Activated CD4-positive, alpha-beta T cell treated with anti-CD3 and anti-CD28 coated beads, Interleukin-2, amount 10 ng/mL, durations not matched to agents 24 days and 14 days (primary cell): ENCODE results near the gene DPP8. TPM values are rescaled to one million over a fixed set of nuclear protein-coding genes. Genes with fewer than 3 reads are reported as not detected.
A peak's percentile ranks its signal among the peaks of the same experiment; 100 is the strongest.

Experiments
- DNase-seq: peaks from one replicate; pipeline ENCODE4 v3.0.0; 2022
- H3K27ac Mint-ChIP-seq: one replicate; pipeline ENCODE4 v1.8.0; 2022; ENCODE audit warnings: mild to moderate bottlenecking, mixed read lengths
- H3K27me3 Mint-ChIP-seq: one replicate; pipeline ENCODE4 v1.8.0; 2022; ENCODE audit warnings: mixed read lengths
- H3K36me3 Mint-ChIP-seq: one replicate; pipeline ENCODE4 v1.8.0; 2022; ENCODE audit warnings: low read depth, mild to moderate bottlenecking, mixed read lengths
- H3K4me1 Mint-ChIP-seq: one replicate; pipeline ENCODE4 v1.8.0; 2021; ENCODE audit warnings: mixed read lengths
- H3K4me3 Mint-ChIP-seq: one replicate; pipeline ENCODE4 v1.8.0; 2022; ENCODE audit warnings: mild to moderate bottlenecking, moderate library complexity, mixed read lengths
- H3K9me3 Mint-ChIP-seq: one replicate; pipeline ENCODE4 v1.8.0; 2021; ENCODE audit warnings: mixed read lengths
- intact Hi-C: fragments of 100-400 bp; cut with micrococcal nuclease; formaldehyde crosslinking; loops from one replicate; pipeline ENCODE4 v1.15.1; 2023
- total RNA-seq: library from RNA; stranded (reverse); gene quantifications from 2 replicates; pipeline ENCODE4 v1.2.3, GENCODE V29; 2022

DPP8 gene
- total RNA-seq, 1 donor from 2014 or later: 36.0 TPM

DNA sequence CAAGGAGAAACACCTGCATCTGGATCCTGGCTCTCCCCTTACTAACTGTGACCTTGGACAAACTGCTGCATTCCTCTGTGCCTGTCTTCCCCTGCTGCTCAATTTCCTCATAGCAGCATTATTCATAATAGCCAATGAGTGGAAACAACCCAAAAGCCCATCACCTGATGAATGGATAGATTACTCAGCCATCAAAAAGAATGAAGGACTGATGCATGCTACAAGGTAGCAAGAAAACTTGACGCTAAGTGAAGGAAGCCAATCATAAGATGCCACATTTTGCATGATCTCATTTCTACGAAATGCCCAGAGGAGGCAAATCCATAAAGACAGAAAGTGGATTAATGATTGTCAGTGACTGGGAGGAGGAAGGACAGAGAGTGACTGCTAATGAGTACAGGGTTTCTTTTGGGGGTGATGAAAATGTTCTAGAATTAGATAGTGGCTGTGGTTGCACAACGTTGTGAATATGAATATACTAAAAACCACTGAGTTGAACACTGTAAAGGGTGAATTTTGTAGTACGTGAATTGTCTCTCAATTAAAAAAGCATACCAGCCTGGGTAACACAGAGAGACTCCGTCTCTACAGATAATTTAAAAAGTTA is 105.9 kb downstream of the DPP8 start:
- Mint-ChIP-seq H3K27me3 (peaks cover 28% of the 10 kb centered on the region), H3K4me3 (no peak overlapping the region)
- intact Hi-C loops: no loop called here

DNA sequence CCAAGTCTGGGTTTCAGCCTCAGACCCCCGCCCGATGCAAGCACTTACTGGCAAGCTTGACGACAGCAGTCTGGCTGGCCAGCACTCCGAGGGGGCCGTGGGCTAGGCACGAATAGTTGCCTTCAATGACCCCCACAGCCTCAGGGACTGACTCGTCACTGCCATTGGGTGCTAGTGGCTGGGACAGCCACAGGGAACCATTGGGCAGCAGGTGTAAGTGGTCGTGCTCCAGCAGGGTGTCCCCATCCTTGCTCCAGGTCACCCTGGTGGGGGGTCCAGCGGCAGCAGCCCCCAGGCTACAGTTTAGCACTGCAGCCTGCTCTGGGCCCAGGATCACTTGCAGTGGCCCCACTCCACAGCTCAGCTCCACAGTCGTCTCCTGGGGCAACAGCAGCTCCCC is 106.5 kb downstream of the DPP8 start:
- H3K36me3 Mint-ChIP-seq: no peaks in the 10 kb centered on the region
- intact Hi-C loops: no loop called here

More for the DNA sequence above, 105.9 kb downstream of the DPP8 start:
- Mint-ChIP-seq H3K9me3 (no peaks in the 10 kb centered on the region), H3K36me3 (no peaks in the 10 kb centered on the region), H3K27ac (no peak overlapping the region), H3K4me1 (peaks cover 7% of the 10 kb centered on the region)
- DNase-seq: no peak

DNA sequence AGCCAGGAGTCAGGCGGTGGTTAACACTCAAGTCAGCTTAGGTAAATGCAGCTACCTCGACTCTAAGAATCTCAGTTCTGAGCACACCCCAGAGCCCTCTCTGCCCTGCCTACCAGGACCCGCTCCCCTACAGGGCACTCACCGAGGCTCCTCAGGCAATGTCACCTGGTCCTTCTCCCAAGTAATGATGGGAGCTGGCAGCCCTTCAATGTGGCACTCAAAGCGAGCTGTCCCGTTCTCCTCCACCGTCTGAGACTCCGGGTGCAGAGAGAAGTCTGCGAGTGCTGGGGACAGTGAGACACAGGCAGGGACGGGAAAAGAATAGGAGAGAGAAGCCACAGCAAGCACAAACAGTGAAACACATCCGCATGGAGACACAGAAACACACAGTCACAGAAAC is 107.5 kb downstream of the DPP8 start:
- Mint-ChIP-seq H3K27me3 (peaks cover 36% of the 10 kb centered on the region), H3K9me3 (no peaks in the 10 kb centered on the region), H3K4me1 (peaks cover 7% of the 10 kb centered on the region), H3K4me3 (no peak overlapping the region), H3K36me3 (no peaks in the 10 kb centered on the region), H3K27ac (no peak overlapping the region)
- intact Hi-C loops: no loop called here
- DNase-seq: no peak

More for the DNA sequence above, 106.5 kb downstream of the DPP8 start:
- H3K4me3 Mint-ChIP-seq: no peak overlapping the region
- H3K9me3 Mint-ChIP-seq: no peaks in the 10 kb centered on the region
- no peak for DNase-seq
- H3K4me1 Mint-ChIP-seq: peaks cover 7% of the 10 kb centered on the region
- H3K27ac Mint-ChIP-seq: no peak overlapping the region
- H3K27me3 Mint-ChIP-seq: peaks cover 33% of the 10 kb centered on the region

GRCh38 chr15:65409036-65409631 is 108.4 kb downstream of the DPP8 start:
- no peaks in the 10 kb centered on the region for H3K9me3 Mint-ChIP-seq
- H3K27me3 Mint-ChIP-seq: peaks cover 40% of the 10 kb centered on the region
- no peak overlapping the region for H3K27ac Mint-ChIP-seq
- no peak for DNase-seq
- intact Hi-C loops: no loop called here
- H3K36me3 Mint-ChIP-seq: no peaks in the 10 kb centered on the region
- no peak overlapping the region for H3K4me3 Mint-ChIP-seq
- peaks cover 7% of the 10 kb centered on the region for H3K4me1 Mint-ChIP-seq

GRCh38 chr15:65408324-65409035 is 109.0 kb downstream of the DPP8 start:
- Mint-ChIP-seq H3K9me3 (no peaks in the 10 kb centered on the region), H3K4me3 (no peak overlapping the region), H3K4me1 (peaks cover 7% of the 10 kb centered on the region), H3K36me3 (no peaks in the 10 kb centered on the region), H3K27ac (no peak overlapping the region), H3K27me3 (peaks cover 42% of the 10 kb centered on the region)
- DNase-seq: no peak
- intact Hi-C loops: no loop called here

DNA sequence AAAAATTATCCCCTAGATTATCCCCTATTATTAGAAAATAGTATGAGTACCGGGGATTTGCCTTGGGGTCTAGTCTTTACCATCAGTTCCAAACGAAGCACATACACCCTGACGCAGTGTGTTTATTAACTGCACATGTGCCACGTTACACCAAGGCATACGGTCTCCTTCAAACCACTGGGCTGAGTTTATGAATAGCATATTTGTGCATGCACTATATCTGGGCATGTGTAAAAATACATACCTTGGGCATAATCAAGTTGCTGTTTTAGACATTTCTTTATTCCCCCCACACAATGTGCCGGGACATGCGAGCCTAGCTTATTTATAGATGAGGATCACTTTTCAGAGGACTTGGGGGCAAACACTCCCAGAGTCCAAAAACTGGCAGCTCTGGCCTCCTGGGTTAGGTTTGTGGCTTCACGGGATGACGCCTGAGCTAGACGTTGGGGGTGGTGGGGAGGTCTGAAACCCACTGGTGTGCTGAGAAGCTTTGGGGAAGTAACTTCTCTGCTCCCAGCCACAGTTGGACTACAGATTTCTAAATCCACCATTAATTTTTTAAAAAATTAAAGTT is 111.0 kb downstream of the DPP8 start:
- H3K4me1 Mint-ChIP-seq: peaks cover 7% of the 10 kb centered on the region
- H3K36me3 Mint-ChIP-seq: no peaks in the 10 kb centered on the region
- H3K9me3 Mint-ChIP-seq: no peaks in the 10 kb centered on the region
- H3K27me3 Mint-ChIP-seq: peaks cover 42% of the 10 kb centered on the region
- DNase-seq: no peak
- H3K4me3 Mint-ChIP-seq: no peak overlapping the region
- H3K27ac Mint-ChIP-seq: no peak overlapping the region
- intact Hi-C loops: no loop called here

GRCh38 chr15:65405791-65406423 is 111.6 kb downstream of the DPP8 start:
- no peak for DNase-seq
- Mint-ChIP-seq H3K27me3 (peaks cover 46% of the 10 kb centered on the region), H3K36me3 (no peaks in the 10 kb centered on the region), H3K27ac (no peak overlapping the region), H3K9me3 (no peaks in the 10 kb centered on the region), H3K4me3 (no peak overlapping the region), H3K4me1 (peaks cover 10% of the 10 kb centered on the region)
- intact Hi-C loops: no loop called here

DNA sequence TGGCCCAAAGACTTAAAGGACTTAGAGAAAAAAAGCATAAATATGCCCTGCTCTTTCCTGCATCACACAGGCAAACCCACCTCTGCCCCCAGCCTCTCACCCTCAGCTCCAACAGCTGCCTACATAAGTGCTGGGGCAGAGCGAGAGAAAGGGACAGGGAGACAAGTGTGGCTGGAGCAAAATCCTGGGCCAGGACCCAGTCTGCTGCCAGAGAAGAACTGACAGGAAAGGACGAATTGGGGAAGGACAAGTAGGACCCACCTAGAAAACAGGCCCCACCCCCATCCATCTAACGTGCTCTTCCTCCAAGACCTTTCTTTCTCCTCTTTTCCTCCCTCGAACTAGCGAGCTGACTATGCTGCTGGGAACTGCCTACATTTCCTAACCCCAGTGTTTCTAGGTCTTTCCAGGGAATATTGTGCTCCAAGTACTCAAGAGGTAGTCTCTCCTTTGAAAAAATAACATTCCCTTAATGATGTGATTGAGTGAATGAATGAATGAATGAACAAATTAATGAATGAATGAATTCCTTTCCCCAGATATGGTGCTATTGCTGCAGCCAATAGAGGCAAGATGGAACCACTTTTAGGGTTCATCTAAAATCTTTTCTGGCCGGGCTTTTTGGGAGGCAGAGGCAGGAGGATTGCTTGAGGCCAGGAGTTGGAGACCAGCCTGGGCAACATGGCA is 113.2 kb downstream of the DPP8 start:
- intact Hi-C loops: loop anchor here (5.0 kb wide), 1 partner anchor 87 kb away; no protein-coding TSS in a partner anchor
- Mint-ChIP-seq H3K27ac (no peak overlapping the region), H3K9me3 (no peaks in the 10 kb centered on the region), H3K27me3 (peaks cover 50% of the 10 kb centered on the region), H3K36me3 (no peaks in the 10 kb centered on the region), H3K4me3 (no peak overlapping the region), H3K4me1 (peaks cover 7% of the 10 kb centered on the region)
- no peak for DNase-seq

DNA sequence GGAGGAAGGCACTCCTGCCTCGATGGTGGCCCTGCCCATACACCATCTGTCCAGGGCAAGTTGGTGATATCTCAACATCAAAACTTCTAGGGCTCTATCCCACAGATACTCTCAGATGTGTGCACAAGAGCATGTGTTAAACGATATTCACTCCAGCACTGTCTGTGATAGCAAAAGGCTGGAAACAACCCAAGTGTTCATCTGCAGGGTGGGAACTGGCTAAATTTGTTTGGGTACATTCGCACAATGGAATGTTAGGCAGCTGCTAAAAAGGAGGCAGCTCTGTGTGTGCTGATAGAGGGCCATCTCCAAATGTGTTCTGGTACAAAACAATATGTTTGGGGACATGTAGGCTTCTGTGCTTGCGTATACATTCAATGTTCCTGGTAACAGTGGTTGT is 114.5 kb downstream of the DPP8 start:
- DNase-seq: no peak
- no peaks in the 10 kb centered on the region for H3K9me3 Mint-ChIP-seq
- H3K4me1 Mint-ChIP-seq: peaks cover 3% of the 10 kb centered on the region
- peaks cover 47% of the 10 kb centered on the region for H3K27me3 Mint-ChIP-seq
- H3K4me3 Mint-ChIP-seq: no peak overlapping the region
- H3K36me3 Mint-ChIP-seq: no peaks in the 10 kb centered on the region
- intact Hi-C loops: loop anchor here (5.0 kb wide), 1 partner anchor 86 kb away; no protein-coding TSS in a partner anchor
- H3K27ac Mint-ChIP-seq: no peak overlapping the region

- no peak for DNase-seq
- Mint-ChIP-seq H3K9me3 (no peaks in the 10 kb centered on the region), H3K4me3 (no peak overlapping the region), H3K27ac (no peak overlapping the region), H3K4me1 (peaks cover 3% of the 10 kb centered on the region), H3K27me3 (peaks cover 55% of the 10 kb centered on the region), H3K36me3 (no peaks in the 10 kb centered on the region)
- intact Hi-C loops: loop anchor here (5.0 kb wide), 1 partner anchor 84 kb away; no protein-coding TSS in a partner anchor
Observed at GRCh38 chr15:65401611-65402240, 115.8 kb downstream of the DPP8 start.

DNA sequence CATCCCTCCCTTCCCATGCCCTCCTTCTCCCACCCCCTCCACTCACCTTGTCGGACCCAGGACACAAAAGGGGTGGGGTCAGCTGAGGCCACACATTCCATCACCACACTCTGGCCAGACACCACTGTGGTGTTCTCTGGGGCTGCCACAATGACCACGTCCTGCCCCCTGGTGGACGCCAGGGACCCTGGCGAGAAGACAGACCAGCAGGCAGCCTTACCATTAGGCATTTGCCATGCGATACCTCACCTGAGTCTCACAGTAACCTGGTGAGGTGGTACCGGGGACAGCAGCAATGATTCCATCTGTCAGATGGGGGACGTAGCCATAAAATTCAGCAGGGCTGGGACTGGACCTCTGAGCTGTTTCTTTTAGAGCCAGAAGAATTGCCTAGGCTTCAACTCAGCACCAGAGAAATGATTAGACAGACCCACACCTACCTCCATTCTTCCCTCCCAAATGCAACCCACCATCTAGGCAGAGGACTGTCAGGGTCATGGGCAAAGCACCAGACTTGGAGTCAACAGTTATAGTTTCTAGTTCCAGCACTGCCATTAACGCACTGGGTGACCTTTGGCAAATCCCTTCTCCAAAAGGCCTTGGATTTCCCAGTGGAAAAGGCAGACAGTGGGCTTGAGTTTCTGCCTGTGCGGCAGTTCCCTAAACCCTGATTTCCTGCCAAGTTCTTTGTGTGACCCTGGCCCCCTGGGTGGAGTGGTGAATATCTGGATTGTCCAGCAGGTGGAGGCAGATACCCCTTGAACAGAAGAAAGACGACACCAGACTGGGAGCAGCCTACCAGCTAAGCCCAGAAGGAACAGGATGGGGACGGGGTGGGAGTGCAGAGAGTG is 116.5 kb downstream of the DPP8 start:
- Mint-ChIP-seq H3K36me3 (no peaks in the 10 kb centered on the region), H3K9me3 (no peaks in the 10 kb centered on the region), H3K4me1 (peaks cover 8% of the 10 kb centered on the region), H3K4me3 (no peak overlapping the region), H3K27me3 (peaks cover 56% of the 10 kb centered on the region), H3K27ac (no peak overlapping the region)
- intact Hi-C loops: loop anchor here (5.0 kb wide), 1 partner anchor 84 kb away; no protein-coding TSS in a partner anchor
- peak; percentile 83 for DNase-seq

DNA sequence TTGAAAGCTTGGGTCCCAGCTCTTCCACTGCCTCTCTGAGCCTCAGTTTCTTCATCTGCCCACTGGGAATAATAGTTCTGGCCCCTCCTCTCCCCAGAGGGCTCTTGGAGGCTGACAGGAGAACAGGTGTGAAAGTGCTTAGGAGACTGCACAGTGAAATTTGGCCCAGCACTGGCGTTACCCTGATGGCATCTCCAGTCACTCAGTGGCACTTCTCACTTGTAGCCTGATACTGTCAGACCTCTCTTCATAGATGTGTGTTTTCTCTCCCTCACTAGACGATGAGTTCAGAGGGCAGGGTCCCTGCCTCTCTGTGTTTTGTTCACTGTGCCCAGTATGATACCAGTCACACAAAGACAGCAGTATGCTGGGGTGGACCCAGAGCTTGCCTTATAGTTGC is 117.5 kb downstream of the DPP8 start:
- no peak overlapping the region for H3K27ac Mint-ChIP-seq

More for the DNA sequence above, 117.5 kb downstream of the DPP8 start:
- Mint-ChIP-seq H3K4me1 (peaks cover 8% of the 10 kb centered on the region), H3K27me3 (peaks cover 60% of the 10 kb centered on the region), H3K36me3 (no peaks in the 10 kb centered on the region), H3K4me3 (no peak overlapping the region), H3K9me3 (no peaks in the 10 kb centered on the region)
- DNase-seq: no peak
- intact Hi-C loops: loop anchor here (5.0 kb wide), 1 partner anchor 83 kb away; no protein-coding TSS in a partner anchor
